Measurements from ENCODE around the gene GLT6D1. TPM values are rescaled to one million over a fixed set of nuclear protein-coding genes. Genes with fewer than 3 reads are reported as not detected.

Gene GLT6D1
- total and polyA plus RNA-seq, 2 donors (not counting 1 experiment from before 2014, with no cell fraction given), result not detected

DNA sequence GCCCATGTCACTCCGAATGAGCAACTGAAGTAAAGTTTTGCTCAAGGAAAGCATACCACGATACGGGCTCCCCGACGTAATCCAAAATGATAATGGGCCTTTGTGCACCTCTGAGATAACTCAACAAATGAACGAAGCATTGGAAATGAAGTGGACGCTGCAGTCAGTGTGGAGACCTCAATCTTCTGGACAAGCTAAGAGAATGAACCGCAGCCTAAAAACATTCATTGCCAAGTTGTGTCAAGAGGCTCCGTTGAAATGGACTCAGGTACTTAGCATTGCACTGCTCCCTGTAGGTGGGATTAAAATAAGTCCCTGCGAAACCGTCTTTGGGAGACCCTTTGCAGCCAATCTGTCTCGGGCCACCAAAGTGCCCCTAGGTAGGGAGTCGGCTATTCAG is 19.9 kb upstream of the GLT6D1 start:
- H3K4me3 Mint-ChIP-seq, result no peak overlapping the region
- no peak for DNase-seq
- ATAC-seq (ENCODE audit: low read depth), result no peak
- Histone ChIP-seq H3K4me2 (replicated peaks; ENCODE audit: low read depth, low read length, poor library complexity, severe bottlenecking) (no peak overlapping the region), H4K20me1 (ENCODE audit: control insufficient read depth, insufficient read depth, low read length, poor library complexity, severe bottlenecking) (no peaks in the 10 kb centered on the region), H3K27ac (ENCODE audit: low read length in 2 of 2) (no peak overlapping the region), H3K36me3 (replicated peaks in 1 of 2; ENCODE audit: control extremely low read depth in 1 of 2, control insufficient read depth in 1 of 2, extremely low read depth in 1 of 2, insufficient read depth in 2 of 2, low read length in 1 of 2) (no peaks in the 10 kb centered on the region), H3K9ac (ENCODE audit: low read length) (no peak overlapping the region), H3K4me3 (ENCODE audit: control extremely low read depth in 1 of 5, extremely low read depth in 1 of 5, insufficient read depth in 1 of 5, low read depth in 2 of 5, low read length in 4 of 5) (no peak overlapping the region), H2AFZ (ENCODE audit: insufficient read depth, low read depth, low read length, poor library complexity, severe bottlenecking) (no peak overlapping the region), H3K4me1 (ENCODE audit: control insufficient read depth in 2 of 2, insufficient read depth in 2 of 2, low read length in 2 of 2) (no peaks in the 10 kb centered on the region), H3K79me2 (ENCODE audit: control insufficient read depth, insufficient read depth, low read length) (no peaks in the 10 kb centered on the region), H3K9me3 (ENCODE audit: control extremely low read depth in 1 of 3, control insufficient read depth in 2 of 3, insufficient read depth in 1 of 3, low read length in 2 of 3) (peaks cover 0 to 6% (median 0%) of the 10 kb centered on the region in 3 donors), H3K27me3 (replicated peaks in 1 of 4; ENCODE audit: control extremely low read depth in 1 of 4, control insufficient read depth in 3 of 4, insufficient read depth in 4 of 4, low read length in 3 of 4) (peaks cover 0 to 4% (median 0%) of the 10 kb centered on the region in 4 experiments)
- ChIA-PET CTCF (no interaction called here), POLR2A (no interaction called here)
- H3K9me3 Mint-ChIP-seq (ENCODE audit: insufficient read depth), result no peaks in the 10 kb centered on the region
- intact Hi-C loops (cut with micrococcal nuclease), result no loop called here
- H3K4me1 Mint-ChIP-seq, result no peaks in the 10 kb centered on the region
- no peak overlapping the region for H3K27ac Mint-ChIP-seq
- peaks cover 9% of the 10 kb centered on the region for H3K27me3 Mint-ChIP-seq
- 85% methylated on average over 13 of the region's 13 CpGs for WGBS (ENCODE audit: insufficient coverage)
- TF ChIP-seq, protein P1, sequence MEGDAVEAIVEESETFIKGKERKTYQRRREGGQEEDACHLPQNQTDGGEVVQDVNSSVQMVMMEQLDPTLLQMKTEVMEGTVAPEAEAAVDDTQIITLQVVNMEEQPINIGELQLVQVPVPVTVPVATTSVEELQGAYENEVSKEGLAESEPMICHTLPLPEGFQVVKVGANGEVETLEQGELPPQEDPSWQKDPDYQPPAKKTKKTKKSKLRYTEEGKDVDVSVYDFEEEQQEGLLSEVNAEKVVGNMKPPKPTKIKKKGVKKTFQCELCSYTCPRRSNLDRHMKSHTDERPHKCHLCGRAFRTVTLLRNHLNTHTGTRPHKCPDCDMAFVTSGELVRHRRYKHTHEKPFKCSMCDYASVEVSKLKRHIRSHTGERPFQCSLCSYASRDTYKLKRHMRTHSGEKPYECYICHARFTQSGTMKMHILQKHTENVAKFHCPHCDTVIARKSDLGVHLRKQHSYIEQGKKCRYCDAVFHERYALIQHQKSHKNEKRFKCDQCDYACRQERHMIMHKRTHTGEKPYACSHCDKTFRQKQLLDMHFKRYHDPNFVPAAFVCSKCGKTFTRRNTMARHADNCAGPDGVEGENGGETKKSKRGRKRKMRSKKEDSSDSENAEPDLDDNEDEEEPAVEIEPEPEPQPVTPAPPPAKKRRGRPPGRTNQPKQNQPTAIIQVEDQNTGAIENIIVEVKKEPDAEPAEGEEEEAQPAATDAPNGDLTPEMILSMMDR (IDR thresholded peaks at IDR 0.05), result no peak
- no peak for TF ChIP-seq EZH2 (IDR thresholded peaks at IDR 0.05; ENCODE audit: borderline replicate concordance, insufficient read depth, low read depth, low read length, poor library complexity, severe bottlenecking)

- Histone ChIP-seq H3K79me2 (ENCODE audit: control insufficient read depth, insufficient read depth, low read length) (no peaks in the 10 kb centered on the region), H3K9me3 (ENCODE audit: control extremely low read depth in 1 of 3, control insufficient read depth in 2 of 3, insufficient read depth in 1 of 3, low read length in 2 of 3) (peaks cover 0 to 6% (median 0%) of the 10 kb centered on the region in 3 donors), H3K36me3 (replicated peaks in 1 of 2; ENCODE audit: control extremely low read depth in 1 of 2, control insufficient read depth in 1 of 2, extremely low read depth in 1 of 2, insufficient read depth in 2 of 2, low read length in 1 of 2) (no peaks in the 10 kb centered on the region), H3K27me3 (replicated peaks in 1 of 4; ENCODE audit: control extremely low read depth in 1 of 4, control insufficient read depth in 3 of 4, insufficient read depth in 4 of 4, low read length in 3 of 4) (peaks cover 0 to 4% (median 0%) of the 10 kb centered on the region in 4 experiments), H4K20me1 (ENCODE audit: control insufficient read depth, insufficient read depth, low read length, poor library complexity, severe bottlenecking) (no peaks in the 10 kb centered on the region), H3K27ac (ENCODE audit: low read length in 2 of 2) (no peak overlapping the region), H3K4me3 (ENCODE audit: control extremely low read depth in 1 of 5, extremely low read depth in 1 of 5, insufficient read depth in 1 of 5, low read depth in 2 of 5, low read length in 4 of 5) (no peak overlapping the region), H3K4me1 (ENCODE audit: control insufficient read depth in 2 of 2, insufficient read depth in 2 of 2, low read length in 2 of 2) (no peaks in the 10 kb centered on the region), H2AFZ (ENCODE audit: insufficient read depth, low read depth, low read length, poor library complexity, severe bottlenecking) (no peak overlapping the region), H3K9ac (ENCODE audit: low read length) (no peak overlapping the region), H3K4me2 (replicated peaks; ENCODE audit: low read depth, low read length, poor library complexity, severe bottlenecking) (no peak overlapping the region)
- no peak overlapping the region for H3K4me3 Mint-ChIP-seq
- TF ChIP-seq, protein P1 (IDR thresholded peaks at IDR 0.05), result no peak
- TF ChIP-seq EZH2 (IDR thresholded peaks at IDR 0.05; ENCODE audit: borderline replicate concordance, insufficient read depth, low read depth, low read length, poor library complexity, severe bottlenecking), result no peak
- H3K4me1 Mint-ChIP-seq, result no peaks in the 10 kb centered on the region
- no peak overlapping the region for H3K27ac Mint-ChIP-seq
- intact Hi-C loops (cut with micrococcal nuclease), result no loop called here
- 87% methylated on average over 15 of the region's 15 CpGs for WGBS (ENCODE audit: insufficient coverage)
- POLR2A ChIA-PET, result no interaction called here
- H3K9me3 Mint-ChIP-seq (ENCODE audit: insufficient read depth), result no peaks in the 10 kb centered on the region
- peaks cover 12% of the 10 kb centered on the region for H3K27me3 Mint-ChIP-seq
- DNase-seq (no peak), ATAC-seq (ENCODE audit: low read depth) (no peak)
- CTCF ChIA-PET, result no interaction called here
Measured at GRCh38 chr9:135657416-135657815, 18.1 kb upstream of the GLT6D1 start.
